Endothelial cell of umbilical vein (primary cell): Measurements from ENCODE around the gene FAM210B.

ENCODE experiments used
- FOS ChIP-seq: IDR thresholded peaks from 2 replicates; pipeline ENCODE4 v1.6.1; 2011; ENCODE audit warnings: mild to moderate bottlenecking, low read length, moderate library complexity, borderline replicate concordance; ENCODE audit not compliant: insufficient read depth
- MYC ChIP-seq: IDR thresholded peaks from one replicate; pipeline ENCODE4 v1.6.1; 2011; ENCODE audit warnings: mild to moderate bottlenecking, low read depth, low read length
- POLR2A ChIP-seq: IDR thresholded peaks from 2 replicates; pipeline ENCODE4 v1.6.1; 2012; ENCODE audit warnings: low read depth, mild to moderate bottlenecking, control low read depth, low read length
- TF ChIP-seq, protein P1 (sequence below), 2 donors: IDR thresholded peaks; 1 replicate in 1 of 2; 2 replicates in 1 of 2; pipeline ENCODE4 v1.5.1; 2011; ENCODE audit warnings: low read length in 2 of 2, mild to moderate bottlenecking in 2 of 2, moderate library complexity in 2 of 2, control low read depth in 1 of 2, inconsistent platforms in 1 of 2, low read depth in 1 of 2; ENCODE audit not compliant: insufficient read depth in 1 of 2; ENCODE audit errors: extremely low read depth in 1 of 2

DNA sequence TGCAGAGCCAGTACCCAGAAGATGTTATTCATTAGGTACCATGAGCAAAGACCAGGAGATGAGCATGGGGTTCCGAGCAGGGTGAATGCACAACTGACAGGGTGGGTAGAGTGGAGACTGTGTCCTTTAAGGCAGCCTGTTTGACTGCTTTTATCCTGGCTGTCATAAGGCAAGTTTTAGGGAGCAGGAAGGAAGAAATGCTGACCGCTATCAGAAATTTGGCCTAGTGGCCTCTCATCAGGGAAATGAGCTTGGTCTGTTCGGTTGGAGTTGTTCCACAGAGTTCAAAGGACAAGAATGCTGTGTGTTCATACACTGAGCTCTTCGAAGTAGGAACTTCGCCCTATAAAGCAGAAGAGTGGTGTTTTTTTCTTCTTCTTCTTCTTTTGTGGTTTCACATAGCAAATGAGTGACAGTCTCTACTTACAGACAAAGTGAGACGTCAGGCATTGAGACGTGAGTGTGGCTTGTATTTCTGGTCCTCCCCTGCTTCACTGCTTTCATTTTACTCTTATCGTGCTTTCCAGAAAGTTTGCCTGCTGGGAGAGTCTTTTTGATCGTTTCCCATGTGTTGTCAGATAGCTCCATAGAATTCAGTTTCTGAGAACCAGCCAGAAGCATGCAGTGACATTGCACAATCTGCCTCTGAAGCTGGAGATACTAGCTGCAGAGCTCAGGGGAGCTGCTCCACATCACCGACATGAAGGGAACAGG is 53.1 kb downstream of the FAM210B start, which contains the start of gene CASS4:
- TF ChIP-seq POLR2A = no peak
- TF ChIP-seq, protein P1, sequence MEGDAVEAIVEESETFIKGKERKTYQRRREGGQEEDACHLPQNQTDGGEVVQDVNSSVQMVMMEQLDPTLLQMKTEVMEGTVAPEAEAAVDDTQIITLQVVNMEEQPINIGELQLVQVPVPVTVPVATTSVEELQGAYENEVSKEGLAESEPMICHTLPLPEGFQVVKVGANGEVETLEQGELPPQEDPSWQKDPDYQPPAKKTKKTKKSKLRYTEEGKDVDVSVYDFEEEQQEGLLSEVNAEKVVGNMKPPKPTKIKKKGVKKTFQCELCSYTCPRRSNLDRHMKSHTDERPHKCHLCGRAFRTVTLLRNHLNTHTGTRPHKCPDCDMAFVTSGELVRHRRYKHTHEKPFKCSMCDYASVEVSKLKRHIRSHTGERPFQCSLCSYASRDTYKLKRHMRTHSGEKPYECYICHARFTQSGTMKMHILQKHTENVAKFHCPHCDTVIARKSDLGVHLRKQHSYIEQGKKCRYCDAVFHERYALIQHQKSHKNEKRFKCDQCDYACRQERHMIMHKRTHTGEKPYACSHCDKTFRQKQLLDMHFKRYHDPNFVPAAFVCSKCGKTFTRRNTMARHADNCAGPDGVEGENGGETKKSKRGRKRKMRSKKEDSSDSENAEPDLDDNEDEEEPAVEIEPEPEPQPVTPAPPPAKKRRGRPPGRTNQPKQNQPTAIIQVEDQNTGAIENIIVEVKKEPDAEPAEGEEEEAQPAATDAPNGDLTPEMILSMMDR (IDR thresholded peaks at IDR 0.05; ENCODE audit: extremely low read depth in 1 of 2, insufficient read depth in 1 of 2, low read depth in 1 of 2, low read length in 2 of 2) = no peak
- no peak for TF ChIP-seq MYC
- no peak for TF ChIP-seq FOS
